K562 (cell line): Measurements from ENCODE around the gene ENDOG. TPM values are rescaled to one million over a fixed set of nuclear protein-coding genes. Genes with fewer than 3 reads are reported as not detected.

Experiments
- HIVEP1 ChIP-seq: fragments of 250-450 bp; sonication (Bioruptor Pico); IDR thresholded peaks from 2 replicates; pipeline ENCODE4 v1.4.0; 2020; ENCODE audit warnings: mild to moderate bottlenecking
- HSF4 ChIP-seq: fragments of 250-450 bp; sonication (Bioruptor Pico); IDR thresholded peaks from 2 replicates; pipeline ENCODE4 v2.1.2; 2022; ENCODE audit warnings: mild to moderate bottlenecking, moderate library complexity, borderline replicate concordance
- LCOR ChIP-seq: sonication (generic); formaldehyde crosslinking; IDR thresholded peaks from 2 replicates; pipeline ENCODE4 v1.8.0; 2022; ENCODE audit warnings: mild to moderate bottlenecking, missing genetic modification reagents
- PCBP1 ChIP-seq: fragments of 200-400 bp; formaldehyde crosslinking; IDR thresholded peaks from 2 replicates; pipeline ENCODE4 v1.6.1; 2018; ENCODE audit warnings: mild to moderate bottlenecking, low read depth, low read length; ENCODE audit not compliant: poor library complexity, severe bottlenecking
- RBBP5 ChIP-seq: fragments of 200-600 bp; sonication (generic); IDR thresholded peaks from 2 replicates; pipeline ENCODE4 v1.6.1; 2012; ENCODE audit warnings: borderline replicate concordance, mild to moderate bottlenecking, low read length, control low read depth, inconsistent platforms; ENCODE audit not compliant: insufficient read depth, poor library complexity, severe bottlenecking
- SOX6 ChIP-seq: fragments of 450-650 bp; IDR thresholded peaks from 2 replicates; pipeline ENCODE4 v1.6.1; 2014; ENCODE audit warnings: mild to moderate bottlenecking
- ZBTB1 ChIP-seq: sonication (generic); formaldehyde crosslinking; IDR thresholded peaks from 2 replicates; pipeline ENCODE4 v1.8.1; 2023; ENCODE audit warnings: missing genetic modification reagents, low read depth, mild to moderate bottlenecking, borderline replicate concordance
- ZNF316 ChIP-seq: fragments of 450-650 bp; IDR thresholded peaks from 2 replicates; pipeline ENCODE4 v1.6.1; 2016
- ZNF354B ChIP-seq: fragments of 250-450 bp; sonication (Bioruptor Pico); IDR thresholded peaks from 2 replicates; pipeline ENCODE4 v1.4.0; 2020
- polyA plus RNA-seq, 8 experiments: library from polyadenylated mRNA; depleted of rRNA in 4 of 8; stranded (reverse) in 5 of 8; unstranded in 3 of 8; fragments of >200 nt; fragmentation: Nextera tagmentation in 2 of 8; fragmentation: Illumina TruSeq in 1 of 8; extraction: Ambion mirVana in 2 of 8; extraction: Trizol in 1 of 8; gene quantifications; 2 replicates each; pipeline versions ENCODE4 v1.2.1 to v1.2.3, GENCODE V29; 2011 to 2014; ENCODE audit warnings: inconsistent platforms in 1 of 8, missing spikeins in 1 of 8
- total RNA-seq, 7 experiments: library from RNA; depleted of rRNA in 6 of 7; stranded (reverse); fragments of >200 nt in 6 of 7; fragmentation: Illumina TruSeq in 2 of 7; extraction: Trizol in 2 of 7; gene quantifications; 2 replicates each; pipeline versions ENCODE4 v1.2.1 to v1.2.3, GENCODE V29; 2011 to 2021; ENCODE audit warnings: low replicate concordance in 1 of 7
- TF ChIP-seq, protein P1 (sequence below), 3 experiments: IDR thresholded peaks in 2 of 3; conservative IDR thresholded peaks in 1 of 3; 2 replicates each; pipeline ENCODE4 v1.5.1; 2011 to 2012; ENCODE audit warnings: low read length in 3 of 3, mild to moderate bottlenecking in 3 of 3, control low read depth in 2 of 3, improper control_type of control experiment in 1 of 3, inconsistent platforms in 1 of 3, low read depth in 1 of 3, mixed read lengths in 1 of 3, moderate library complexity in 1 of 3; ENCODE audit not compliant: insufficient read depth in 2 of 3
- TF ChIP-seq, protein P2 (sequence below): IDR thresholded peaks from 2 replicates; pipeline ENCODE4 v1.6.1; 2012; ENCODE audit warnings: low read depth, low read length, improper control_type of control experiment, borderline replicate concordance
- TF ChIP-seq, protein P3 (sequence below): sonication (generic); formaldehyde crosslinking; IDR thresholded peaks from 2 replicates; pipeline ENCODE4 v1.8.0; 2022; ENCODE audit warnings: mild to moderate bottlenecking, low read depth, missing genetic modification reagents
- TF ChIP-seq, protein P4 (sequence below): sonication (generic); formaldehyde crosslinking; IDR thresholded peaks from 2 replicates; pipeline ENCODE4 v1.4.0; 2020; ENCODE audit warnings: mild to moderate bottlenecking, missing genetic modification reagents
- TF ChIP-seq, protein P5 (sequence below), 2 experiments: fragments of 450-650 bp in 1 of 2; IDR thresholded peaks; 2 replicates each; pipeline ENCODE4 v1.6.1; 2011 to 2017; ENCODE audit warnings: low read depth in 2 of 2, antibody characterized with exemption in 1 of 2, borderline replicate concordance in 1 of 2, low read length in 1 of 2, mild to moderate bottlenecking in 1 of 2, mixed read lengths in 1 of 2; ENCODE audit not compliant: control insufficient read depth in 1 of 2

ENDOG gene
- total and polyA plus RNA-seq, 9 of the 15 experiments (the other 6 are each of a cell fraction or from before 2014, with no cell fraction given) = 1.2 to 91.0 (median 25.5) TPM

DNA sequence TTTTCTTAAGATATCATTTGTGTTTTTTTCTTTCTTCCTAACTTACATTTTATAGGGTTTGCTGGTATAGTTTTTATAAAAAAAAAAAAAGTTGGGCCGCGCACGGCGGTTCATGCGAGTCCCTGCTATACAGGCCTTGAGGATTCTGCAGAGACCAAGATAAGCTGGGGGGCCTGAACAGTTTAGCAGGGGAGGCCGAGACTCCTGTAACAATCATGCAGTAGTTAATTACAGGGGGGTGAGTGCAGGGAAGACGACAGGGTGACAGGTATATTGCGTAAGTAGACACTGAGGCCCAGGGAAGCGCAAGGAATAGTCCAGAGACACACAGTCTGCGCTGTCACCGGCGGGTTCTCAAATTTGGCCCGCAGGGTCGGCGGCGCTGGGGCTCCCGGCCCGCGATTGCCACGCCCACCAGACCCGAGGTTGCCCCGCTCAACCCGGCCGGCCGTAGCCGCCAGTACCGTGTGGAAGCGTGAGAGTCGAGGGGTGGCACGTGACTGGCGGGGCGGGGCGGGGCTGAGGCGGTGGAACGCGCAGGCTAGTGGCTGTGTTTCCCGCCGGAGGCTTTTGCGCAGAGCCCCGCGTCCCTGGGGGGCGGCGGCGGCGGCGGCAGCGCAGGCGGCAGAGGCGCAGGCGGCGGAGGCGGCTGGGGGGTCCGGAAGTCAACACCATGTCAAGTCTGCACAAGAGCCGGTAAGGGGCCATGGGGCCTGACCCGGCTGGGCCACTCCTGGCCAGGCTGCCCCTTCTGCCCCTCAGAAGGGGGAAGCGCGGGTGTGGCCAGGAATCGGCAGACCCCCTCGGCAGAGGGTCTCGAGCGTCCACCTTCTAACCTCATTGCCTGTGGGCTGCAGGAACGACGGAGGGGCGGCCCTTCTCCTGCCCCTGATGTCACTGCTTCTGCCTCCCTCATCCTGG, 31.4 kb upstream of the ENDOG start, which contains the start of gene TBC1D13 (continued):
- TF ChIP-seq, protein P1, sequence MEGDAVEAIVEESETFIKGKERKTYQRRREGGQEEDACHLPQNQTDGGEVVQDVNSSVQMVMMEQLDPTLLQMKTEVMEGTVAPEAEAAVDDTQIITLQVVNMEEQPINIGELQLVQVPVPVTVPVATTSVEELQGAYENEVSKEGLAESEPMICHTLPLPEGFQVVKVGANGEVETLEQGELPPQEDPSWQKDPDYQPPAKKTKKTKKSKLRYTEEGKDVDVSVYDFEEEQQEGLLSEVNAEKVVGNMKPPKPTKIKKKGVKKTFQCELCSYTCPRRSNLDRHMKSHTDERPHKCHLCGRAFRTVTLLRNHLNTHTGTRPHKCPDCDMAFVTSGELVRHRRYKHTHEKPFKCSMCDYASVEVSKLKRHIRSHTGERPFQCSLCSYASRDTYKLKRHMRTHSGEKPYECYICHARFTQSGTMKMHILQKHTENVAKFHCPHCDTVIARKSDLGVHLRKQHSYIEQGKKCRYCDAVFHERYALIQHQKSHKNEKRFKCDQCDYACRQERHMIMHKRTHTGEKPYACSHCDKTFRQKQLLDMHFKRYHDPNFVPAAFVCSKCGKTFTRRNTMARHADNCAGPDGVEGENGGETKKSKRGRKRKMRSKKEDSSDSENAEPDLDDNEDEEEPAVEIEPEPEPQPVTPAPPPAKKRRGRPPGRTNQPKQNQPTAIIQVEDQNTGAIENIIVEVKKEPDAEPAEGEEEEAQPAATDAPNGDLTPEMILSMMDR (IDR thresholded peaks at IDR 0.05 in 2 of 3, conservative IDR thresholded peaks at IDR 0.05 in 1 of 3; ENCODE audit: insufficient read depth in 2 of 3, low read depth in 1 of 3, low read length in 3 of 3) = no peak
- TF ChIP-seq, protein P2, sequence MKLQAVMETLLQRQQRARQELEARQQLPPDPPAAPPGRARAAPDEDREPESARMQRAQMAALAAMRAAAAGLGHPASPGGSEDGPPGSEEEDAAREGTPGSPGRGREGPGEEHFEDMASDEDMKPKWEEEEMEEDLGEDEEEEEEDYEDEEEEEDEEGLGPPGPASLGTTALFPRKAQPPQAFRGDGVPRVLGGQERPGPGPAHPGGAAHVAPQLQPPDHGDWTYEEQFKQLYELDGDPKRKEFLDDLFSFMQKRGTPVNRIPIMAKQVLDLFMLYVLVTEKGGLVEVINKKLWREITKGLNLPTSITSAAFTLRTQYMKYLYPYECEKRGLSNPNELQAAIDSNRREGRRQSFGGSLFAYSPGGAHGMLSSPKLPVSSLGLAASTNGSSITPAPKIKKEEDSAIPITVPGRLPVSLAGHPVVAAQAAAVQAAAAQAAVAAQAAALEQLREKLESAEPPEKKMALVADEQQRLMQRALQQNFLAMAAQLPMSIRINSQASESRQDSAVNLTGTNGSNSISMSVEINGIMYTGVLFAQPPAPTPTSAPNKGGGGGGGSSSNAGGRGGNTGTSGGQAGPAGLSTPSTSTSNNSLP = no peak
- TF ChIP-seq, protein P3, sequence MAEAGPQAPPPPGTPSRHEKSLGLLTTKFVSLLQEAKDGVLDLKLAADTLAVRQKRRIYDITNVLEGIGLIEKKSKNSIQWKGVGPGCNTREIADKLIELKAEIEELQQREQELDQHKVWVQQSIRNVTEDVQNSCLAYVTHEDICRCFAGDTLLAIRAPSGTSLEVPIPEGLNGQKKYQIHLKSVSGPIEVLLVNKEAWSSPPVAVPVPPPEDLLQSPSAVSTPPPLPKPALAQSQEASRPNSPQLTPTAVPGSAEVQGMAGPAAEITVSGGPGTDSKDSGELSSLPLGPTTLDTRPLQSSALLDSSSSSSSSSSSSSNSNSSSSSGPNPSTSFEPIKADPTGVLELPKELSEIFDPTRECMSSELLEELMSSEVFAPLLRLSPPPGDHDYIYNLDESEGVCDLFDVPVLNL (CRISPR knock-in tag) = 0 out of 2 replicates have a peak, but pooled peaks have one; percentile 66
- TF ChIP-seq LCOR (CRISPR knock-in tag) (peak; percentile 96), PCBP1 (no peak), ZNF316 (no peak), ZNF354B (CRISPR knock-in tag) (no peak), HIVEP1 (CRISPR knock-in tag) (no peak), SOX6 (peak; percentile 75), ZBTB1 (CRISPR knock-in tag) (peak; percentile 89), RBBP5 (peak; percentile 79), HSF4 (CRISPR knock-in tag) (no peak)
- TF ChIP-seq, protein P4, sequence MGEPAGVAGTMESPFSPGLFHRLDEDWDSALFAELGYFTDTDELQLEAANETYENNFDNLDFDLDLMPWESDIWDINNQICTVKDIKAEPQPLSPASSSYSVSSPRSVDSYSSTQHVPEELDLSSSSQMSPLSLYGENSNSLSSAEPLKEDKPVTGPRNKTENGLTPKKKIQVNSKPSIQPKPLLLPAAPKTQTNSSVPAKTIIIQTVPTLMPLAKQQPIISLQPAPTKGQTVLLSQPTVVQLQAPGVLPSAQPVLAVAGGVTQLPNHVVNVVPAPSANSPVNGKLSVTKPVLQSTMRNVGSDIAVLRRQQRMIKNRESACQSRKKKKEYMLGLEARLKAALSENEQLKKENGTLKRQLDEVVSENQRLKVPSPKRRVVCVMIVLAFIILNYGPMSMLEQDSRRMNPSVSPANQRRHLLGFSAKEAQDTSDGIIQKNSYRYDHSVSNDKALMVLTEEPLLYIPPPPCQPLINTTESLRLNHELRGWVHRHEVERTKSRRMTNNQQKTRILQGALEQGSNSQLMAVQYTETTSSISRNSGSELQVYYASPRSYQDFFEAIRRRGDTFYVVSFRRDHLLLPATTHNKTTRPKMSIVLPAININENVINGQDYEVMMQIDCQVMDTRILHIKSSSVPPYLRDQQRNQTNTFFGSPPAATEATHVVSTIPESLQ (CRISPR knock-in tag) = peak; percentile 99
- TF ChIP-seq, protein P5, sequence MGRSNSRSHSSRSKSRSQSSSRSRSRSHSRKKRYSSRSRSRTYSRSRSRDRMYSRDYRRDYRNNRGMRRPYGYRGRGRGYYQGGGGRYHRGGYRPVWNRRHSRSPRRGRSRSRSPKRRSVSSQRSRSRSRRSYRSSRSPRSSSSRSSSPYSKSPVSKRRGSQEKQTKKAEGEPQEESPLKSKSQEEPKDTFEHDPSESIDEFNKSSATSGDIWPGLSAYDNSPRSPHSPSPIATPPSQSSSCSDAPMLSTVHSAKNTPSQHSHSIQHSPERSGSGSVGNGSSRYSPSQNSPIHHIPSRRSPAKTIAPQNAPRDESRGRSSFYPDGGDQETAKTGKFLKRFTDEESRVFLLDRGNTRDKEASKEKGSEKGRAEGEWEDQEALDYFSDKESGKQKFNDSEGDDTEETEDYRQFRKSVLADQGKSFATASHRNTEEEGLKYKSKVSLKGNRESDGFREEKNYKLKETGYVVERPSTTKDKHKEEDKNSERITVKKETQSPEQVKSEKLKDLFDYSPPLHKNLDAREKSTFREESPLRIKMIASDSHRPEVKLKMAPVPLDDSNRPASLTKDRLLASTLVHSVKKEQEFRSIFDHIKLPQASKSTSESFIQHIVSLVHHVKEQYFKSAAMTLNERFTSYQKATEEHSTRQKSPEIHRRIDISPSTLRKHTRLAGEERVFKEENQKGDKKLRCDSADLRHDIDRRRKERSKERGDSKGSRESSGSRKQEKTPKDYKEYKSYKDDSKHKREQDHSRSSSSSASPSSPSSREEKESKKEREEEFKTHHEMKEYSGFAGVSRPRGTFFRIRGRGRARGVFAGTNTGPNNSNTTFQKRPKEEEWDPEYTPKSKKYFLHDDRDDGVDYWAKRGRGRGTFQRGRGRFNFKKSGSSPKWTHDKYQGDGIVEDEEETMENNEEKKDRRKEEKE (IDR thresholded peaks at IDR 0.05; ENCODE audit: borderline replicate concordance in 1 of 2, control insufficient read depth in 1 of 2, low read depth in 2 of 2, low read length in 1 of 2) = peak in 1 of 2 experiments; percentile 85; a peak in 1 of 4 replicates
